Fibroblast of skin of scalp (primary cell): ENCODE measurements around the gene RS1.

Experiments
- DNase-seq: peaks from one replicate; pipeline ENCODE4 v3.0.0-alpha.2; 2013

Gene RS1

DNA sequence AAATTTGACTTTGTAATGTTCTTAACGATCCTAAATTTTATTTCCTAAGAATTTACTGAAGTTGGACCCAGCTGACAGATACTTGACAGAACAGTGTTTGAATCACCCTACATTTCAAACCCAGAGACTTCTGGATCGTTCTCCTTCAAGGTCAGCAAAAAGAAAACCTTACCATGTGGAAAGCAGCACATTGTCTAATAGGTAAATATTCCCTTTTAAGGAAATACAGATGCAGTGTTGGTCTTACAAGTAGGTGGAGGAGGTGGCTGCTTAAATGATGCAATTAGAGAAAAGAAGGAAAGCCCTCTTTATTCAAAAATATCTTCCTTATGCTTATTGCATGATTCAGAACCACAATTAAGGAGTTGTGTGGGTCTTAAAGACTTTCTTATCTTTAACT is 73.5 kb downstream of the RS1 start:
- peak; percentile 24 for DNase-seq

DNA sequence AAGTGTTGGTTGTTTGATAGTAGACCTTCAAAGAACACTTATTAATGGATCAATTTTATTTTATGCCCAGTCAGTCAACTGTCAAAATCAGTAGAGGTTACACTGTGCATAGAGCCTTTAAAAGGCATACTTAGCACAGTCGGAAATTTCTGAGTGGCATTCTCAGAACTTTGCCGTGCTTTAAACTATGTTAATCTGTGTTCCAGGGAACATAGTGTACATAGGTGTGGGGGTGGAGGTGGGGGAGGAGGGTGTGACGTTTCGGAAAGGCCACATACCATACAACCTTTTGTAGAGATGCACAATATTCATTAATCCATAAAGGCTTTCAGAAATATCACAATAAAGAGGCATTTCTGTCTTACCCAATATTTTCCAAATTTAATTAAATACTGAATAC is 75.8 kb downstream of the RS1 start:
- no peak for DNase-seq

DNA sequence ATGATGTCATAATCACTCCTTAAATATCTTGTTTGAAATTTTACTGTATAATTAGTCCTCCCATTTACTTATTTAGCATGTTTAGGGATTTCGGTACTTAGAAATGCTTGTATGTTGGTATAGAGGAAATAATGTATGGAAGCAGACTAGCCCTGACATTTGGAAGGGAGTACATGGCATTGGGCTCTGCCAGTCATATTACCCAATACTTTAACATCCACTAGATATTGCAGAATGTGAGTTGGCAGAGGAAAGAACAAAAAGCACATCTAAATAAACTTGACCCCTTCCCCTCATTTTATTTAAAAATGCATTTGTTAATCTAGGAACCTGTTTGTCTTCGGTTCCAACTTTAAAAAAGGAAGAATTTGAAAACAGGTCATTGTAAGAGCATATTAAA is 77.8 kb downstream of the RS1 start:
- no peak for DNase-seq

DNA sequence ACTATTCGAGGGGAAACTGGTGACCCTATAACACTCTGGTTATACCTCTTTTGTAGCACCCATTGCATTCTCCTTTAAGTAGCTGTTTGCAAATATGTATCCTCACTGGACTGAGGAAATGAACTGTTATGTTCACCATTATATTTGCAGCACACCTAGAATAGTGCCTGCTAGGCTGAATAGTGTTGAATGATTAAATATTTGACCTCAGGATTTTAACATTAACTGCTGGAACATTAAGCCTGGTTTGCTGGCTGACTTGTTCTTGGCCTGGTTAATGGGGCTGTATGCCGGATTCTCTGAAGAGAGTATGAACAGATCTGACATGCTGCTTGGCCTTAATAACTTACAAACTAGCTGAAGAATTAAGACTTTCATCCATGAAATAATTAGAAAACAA is 80.1 kb downstream of the RS1 start:
- no peak for DNase-seq
